Stimulated activated CD8-positive, alpha-beta memory T cell treated with anti-CD3 and anti-CD28 coated beads, Interleukin-12 subunit alpha, Interleukin-12 subunit beta, amount 100 ng/mL, for 1 hour (primary cell): ENCODE measurements around the gene MKX.

ENCODE experiments used
- DNase-seq: peaks from one replicate; pipeline ENCODE4 v3.0.0-alpha.2; 2020; ENCODE audit warnings: low read depth

Gene MKX, protein sequence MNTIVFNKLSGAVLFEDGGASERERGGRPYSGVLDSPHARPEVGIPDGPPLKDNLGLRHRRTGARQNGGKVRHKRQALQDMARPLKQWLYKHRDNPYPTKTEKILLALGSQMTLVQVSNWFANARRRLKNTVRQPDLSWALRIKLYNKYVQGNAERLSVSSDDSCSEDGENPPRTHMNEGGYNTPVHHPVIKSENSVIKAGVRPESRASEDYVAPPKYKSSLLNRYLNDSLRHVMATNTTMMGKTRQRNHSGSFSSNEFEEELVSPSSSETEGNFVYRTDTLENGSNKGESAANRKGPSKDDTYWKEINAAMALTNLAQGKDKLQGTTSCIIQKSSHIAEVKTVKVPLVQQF

DNA sequence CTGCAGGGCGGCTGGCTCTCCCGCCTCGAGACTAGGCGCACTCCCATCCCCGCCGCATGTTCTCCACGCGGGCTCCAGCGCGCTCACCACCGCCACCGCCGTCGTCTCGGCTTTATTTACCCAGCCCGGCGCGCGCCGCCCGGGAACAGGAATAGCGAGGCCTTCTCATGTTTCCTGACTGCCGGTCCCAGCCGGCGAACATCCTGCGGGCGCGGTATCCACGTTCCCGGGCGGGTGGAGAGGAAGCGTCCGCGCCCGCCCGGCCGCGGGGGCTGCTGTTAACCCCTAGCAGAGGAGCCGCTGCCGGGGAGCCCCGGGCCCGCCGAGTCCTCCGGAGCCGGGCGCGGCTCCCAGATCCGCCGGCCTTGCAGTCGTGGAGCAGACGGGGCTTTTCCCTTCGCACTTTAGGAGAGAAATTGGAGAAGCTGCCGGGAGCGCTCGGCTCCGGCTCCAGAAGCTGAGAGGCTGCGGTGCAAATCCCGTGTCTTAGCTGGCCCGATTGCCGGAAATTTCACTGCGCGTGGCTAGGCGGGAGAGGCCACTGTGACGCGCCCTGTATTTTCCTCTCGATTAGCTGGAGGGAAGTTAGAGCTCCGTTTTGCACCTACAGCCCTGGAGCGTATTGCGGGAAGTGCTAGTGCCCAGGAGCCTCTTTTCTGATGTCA is at the start of gene MKX:
MKX (minus strand) TSS at position 88 of the 665 bp plus-strand sequence. CDS start 2,404 bp downstream, outside the sequence.
- no peak for DNase-seq

DNA sequence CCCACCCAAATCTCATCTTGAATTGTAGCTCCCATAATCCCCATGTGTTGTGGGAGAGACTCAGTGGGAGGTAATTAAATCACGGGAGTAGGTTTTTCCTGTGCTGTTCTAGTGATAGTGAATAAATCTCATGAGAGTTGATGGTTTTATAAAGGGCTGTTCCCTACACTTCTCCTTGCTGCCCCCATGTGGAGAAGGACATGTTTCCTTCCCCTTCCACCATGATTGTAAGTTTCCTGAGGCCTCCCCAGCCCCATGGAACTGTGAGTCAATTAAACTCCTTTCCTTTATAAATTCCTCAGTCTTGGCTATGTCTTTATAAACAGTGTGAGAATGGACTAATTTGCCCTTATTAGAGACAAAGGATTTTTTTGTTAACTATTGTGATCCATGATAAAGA is 48.5 kb upstream of the MKX start:
- no peak for DNase-seq

- DNase-seq, result no peak
These were observed 46.6 kb upstream of the MKX start for GRCh38 chr10:27792216-27792615.

GRCh38 chr10:27784272-27784671 is 38.7 kb upstream of the MKX start:
- no peak for DNase-seq

DNA sequence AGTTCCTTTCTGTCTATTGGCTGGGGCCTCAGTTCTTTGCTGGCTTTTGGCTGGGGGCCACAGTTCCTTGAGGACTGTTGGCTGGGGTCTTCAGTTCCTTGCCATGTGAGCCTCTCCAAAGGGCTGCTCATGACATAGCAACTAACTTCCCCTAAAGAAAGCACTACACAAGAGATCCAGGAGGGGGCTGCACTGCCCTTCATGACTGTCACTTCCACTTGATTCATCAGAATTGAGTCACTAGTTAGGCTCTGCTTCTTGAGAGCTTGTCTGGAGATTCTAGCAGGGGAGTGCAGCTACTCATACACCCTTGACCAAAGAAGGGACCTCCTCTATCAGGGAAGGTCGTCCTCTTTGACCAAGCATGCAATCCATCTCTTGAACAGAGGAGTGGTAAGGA is 38.0 kb upstream of the MKX start:
- no peak for DNase-seq

DNA sequence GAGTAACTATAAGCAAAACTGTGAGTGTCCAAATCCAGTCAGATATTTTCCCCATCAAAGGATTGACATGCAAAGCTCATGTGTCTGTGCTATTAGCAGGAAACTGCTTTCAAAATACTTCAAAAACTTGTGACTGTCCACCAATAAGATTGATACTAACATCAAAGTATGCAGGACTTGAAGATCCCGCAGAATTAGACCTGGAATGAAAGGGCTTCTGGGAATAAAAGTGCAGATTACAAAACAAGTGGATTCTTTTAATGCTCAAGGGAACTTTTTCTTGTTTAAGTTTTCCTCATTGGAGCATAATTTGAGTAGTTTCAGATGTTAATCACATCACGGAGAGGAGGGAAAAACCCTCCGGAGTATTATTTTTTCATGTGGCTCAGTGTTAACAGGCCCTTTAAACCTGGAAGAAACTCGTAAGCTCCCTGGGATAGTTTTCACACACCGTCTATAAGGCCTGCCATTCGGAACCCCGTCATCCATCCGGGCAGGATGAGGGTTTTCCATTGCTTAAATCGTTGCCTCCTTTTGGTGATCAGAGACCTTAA is 33.9 kb upstream of the MKX start:
- DNase-seq, result no peak

DNA sequence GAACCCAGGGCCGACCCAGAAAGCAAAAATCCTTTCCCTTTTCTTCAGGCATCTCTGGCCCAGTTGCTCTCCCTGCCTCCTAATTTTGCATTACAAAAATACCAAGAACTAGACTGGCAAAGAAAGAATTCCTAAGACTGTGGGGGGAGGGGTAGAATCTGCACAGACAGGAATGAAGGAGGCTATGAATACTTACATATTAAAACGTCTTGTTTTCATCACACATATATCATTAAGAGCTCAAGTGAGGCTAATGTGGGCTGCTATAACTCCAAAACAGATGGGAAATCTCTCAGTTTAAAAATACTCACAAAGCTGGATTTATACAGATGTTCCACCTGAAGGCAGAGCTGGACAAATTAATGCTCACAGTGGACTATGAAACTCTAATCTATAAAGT is 29.2 kb upstream of the MKX start:
- DNase-seq, result no peak

DNA sequence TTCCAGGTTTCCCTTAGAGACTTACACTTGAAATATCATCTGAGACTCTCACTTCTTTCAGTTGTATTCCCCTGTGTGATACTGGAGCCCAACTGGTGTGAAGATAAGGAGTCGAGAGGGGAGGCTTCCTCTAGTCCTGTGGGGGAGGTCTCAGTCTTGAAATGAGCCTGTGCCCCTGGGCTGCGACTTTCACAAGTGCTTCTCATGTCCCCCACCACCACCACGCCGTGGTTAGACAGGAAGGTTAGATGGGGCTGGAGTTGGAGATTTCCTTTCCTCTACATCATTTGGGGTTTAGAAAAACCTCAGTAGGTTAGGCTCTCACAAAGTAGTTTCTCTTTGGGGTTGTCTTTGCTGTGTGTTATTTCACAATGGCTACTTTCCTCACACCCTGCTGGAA is 25.6 kb upstream of the MKX start:
- DNase-seq, result no peak

DNA sequence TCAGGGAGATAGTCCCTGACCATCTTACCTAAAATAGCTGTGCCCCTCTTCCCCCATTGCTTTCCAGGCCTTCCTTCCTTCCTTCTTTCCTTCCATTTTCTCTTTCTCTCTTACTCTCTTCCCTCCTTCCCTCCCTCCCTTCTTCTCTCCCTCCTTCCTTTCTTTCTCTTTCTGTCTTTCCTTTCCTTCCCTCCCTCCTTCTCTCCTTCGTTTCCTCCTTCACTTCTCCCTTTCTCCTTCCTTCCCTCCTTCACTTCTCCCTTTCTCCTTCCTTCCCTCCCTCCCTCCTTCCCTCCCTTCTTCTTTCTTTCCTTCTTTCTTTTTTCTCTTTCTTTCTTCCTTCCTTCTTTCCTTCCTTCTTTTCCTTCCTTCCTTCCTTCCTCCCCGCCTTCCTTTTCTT is 24.6 kb upstream of the MKX start:
- no peak for DNase-seq

GRCh38 chr10:27760867-27761266 is 15.2 kb upstream of the MKX start:
- DNase-seq, result no peak

DNA sequence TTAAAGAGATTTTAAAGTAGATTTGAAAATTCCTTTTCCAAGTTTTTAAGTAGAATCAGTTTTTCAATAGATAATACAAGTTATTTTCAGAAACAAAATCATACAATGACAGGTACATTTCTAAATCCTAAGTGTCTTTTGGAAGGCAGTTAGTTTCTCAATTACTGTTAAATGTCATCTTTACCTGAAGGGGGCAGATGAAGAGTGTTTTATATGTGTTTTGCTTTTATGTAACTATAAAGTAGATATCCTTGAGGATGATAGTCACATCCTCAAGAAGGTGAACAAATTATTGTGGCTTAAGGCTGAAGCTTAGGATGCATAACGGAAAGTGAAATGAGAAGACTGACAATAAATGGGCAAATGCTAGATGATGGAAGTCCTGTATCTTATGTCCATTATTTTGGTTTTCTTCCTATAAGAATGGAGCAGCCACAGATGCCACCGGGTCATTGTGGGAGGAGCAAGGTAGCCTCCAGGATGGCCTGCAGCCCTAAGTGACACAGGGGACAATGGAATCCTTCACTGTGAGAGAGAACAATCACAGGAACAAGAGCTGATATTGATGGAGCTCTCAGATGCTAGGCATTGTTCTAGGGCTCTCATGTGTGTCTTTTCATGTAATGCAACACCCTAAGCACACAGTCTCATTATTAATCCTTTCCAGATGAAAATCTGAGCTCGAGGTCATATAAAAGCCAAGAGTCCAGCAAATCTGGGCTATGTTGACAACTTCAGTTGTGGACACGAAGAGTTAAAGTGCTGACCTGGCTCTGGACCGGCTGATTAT is 14.1 kb upstream of the MKX start:
- DNase-seq, result no peak

DNA sequence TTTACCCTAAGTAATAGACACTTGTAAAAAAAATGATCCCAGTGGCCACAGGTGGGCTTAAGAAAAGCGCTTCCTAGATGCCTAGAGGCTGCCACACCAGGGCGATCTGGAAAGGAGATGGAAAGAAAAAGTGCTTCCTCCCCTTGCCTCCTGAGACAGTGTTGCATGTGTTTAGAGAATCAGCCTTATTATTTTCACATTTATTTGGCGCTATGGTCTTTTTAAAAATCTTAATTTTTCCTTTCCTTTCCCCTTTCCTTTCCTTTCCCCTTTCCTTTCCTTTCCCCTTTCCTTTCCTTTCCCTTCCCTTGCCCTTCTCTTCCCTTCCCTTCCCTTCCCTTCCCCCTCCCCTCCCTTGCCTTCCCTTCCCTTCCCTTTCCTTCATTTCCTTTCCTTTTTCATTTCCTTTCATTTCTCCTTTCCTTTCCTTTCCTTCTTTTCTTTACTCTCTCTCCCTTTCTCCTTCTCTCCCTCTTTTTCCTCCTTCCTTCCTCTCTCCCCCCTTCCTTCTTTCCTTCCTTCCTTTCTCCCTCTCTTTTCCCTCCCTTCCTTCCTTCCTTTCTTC is 7.1 kb upstream of the MKX start:
- DNase-seq, result no peak

- DNase-seq, result no peak
These were observed 3.0 kb upstream of the MKX start for GRCh38 chr10:27748601-27749000.

- no peak for DNase-seq
These were observed 1.5 kb upstream of the MKX start for GRCh38 chr10:27747096-27747451.

DNA sequence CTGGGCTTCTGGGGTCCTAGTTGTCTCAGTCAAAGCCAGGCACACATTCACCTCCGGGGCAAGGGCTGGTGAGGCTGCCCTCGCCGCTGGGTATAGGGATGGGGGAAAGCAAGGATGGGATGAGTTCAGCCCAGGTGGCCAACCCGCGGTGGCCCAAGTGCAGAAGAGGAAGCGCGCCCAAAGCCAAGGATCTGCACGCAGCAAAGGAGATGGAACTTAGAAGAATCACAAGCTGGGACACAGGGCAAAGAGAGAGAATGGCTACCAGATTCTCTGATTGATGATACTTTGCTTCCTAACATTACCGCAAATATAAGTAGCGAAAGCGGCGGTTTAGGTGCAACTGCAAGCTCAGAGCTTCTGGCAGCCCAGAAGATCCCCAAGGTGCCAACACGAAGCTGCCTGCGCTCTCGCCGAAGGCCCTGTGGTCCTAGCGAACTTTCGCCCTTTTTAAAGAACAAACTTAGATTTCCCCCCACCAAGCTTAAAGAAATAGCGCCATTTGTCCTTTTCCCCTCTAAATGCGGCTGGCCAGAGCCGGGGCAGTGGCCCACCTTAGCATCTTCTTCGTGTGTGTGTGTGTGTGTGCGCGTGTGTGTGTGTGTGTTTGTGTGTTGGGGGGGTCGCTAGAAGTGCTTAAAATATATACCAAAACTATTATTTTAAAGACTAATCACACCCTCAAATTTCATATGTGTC is 927 bp upstream of the MKX start:
- no peak for DNase-seq

DNA sequence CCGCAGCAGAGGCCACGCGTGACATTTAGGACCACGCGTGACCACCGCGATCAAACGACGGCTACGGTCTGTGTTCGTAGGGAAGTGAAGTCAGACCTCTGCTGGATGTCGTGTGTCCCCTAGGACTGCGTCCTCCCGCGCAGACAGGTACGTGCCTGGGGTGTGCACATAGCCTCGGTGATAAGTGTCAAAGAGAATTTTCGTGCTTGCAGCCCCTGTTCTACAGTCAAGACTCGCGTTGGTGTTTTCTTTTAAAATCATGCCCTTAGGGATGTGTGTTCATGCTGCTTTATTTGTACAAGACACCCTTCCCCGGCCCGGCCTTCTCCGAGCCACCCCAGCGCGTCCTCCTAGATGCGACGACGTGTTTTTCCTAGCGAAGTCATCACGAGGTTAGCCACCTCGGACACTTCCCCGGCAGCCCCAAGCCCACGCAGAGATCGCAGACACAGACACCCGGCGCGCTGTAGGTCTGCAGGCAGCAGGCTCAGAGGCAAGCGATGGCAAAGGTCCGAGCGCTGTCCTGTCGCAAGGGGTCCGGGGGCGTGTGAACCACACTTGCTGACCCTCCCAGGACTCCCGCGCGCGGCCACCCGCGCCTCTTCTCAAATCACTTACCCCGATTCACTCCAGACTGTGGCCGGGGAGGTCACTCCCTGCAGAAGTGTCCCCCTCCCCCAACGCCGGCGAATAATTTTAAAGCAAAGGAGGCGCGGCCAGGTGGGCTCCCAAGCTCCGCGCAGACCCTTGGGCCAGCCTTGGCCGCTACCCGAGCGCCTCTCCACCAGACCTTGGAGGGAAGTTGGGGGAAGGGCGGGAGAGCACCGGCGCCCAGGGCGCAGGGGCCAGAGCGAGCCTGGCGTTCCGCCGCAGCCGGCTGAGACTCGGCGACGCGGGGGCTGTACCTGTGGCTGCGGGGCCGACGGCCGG is 552 bp downstream of the MKX start:
- no peak for DNase-seq

DNA sequence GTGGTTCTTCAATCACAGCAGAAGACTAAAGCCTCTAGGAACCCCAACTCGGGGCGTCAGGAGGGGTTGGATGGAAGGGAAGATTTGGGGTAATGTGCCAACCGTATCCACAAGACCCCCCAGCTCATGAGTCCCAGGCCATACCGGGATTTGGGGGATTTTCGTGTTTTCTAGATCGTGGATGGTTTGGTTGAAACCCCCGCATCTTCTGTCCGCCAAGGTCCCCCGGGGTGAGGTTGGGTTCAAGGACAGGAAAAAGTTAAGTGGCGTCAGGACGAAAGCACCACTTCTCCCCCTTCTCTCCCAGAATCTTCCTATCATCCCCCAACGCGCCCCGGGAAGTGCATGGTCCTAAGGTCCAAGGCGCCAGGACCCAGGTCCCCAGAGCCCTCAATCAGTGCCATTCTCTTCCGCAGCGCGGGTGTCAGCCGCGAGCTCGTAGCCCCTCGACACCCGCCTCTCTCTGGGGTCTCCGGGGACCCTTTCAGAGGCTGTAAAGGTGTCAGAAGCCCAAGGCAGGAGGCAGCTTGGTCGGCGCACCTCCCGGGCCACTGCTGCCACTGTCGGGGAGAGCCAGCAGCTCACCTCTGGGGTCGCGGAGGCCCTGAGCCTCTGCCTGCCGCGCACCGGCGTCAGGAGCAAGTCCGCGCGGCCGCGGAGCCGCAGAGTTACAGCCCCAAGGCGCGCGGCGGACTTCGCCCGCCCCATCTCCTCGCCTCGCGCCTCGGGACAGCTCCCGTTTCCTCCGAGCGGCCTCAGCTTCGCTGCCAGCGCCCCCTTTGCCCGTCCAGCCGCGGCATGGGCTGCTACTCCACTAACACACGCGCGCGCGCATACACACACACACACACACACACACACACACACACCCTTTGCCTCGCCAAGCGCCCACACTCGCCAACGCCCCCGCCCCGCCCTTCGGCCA is 1.5 kb downstream of the MKX start:
- no peak for DNase-seq

GRCh38 chr10:27743012-27743876 is 2.4 kb downstream of the MKX start:
- no peak for DNase-seq
